H9 (cell line): ENCODE results near the gene STX8. TPM values are rescaled to one million over a fixed set of nuclear protein-coding genes. Genes with fewer than 3 reads are reported as not detected.

Experiments used
- DNase-seq: peaks from one replicate; pipeline ENCODE4 v3.0.0-alpha.2; 2017
- H2AFZ ChIP-seq: one replicate; pipeline ENCODE4 v1.6.1; 2013; ENCODE audit warnings: mild to moderate bottlenecking, low read length, control low read depth, moderate library complexity
- H2AK5ac ChIP-seq: 2 replicates; pipeline ENCODE4 v1.6.1; 2013; ENCODE audit warnings: low read length, control low read depth, mixed read lengths; ENCODE audit not compliant: insufficient read length
- H2BK120ac ChIP-seq: one replicate; pipeline ENCODE4 v1.6.1; 2013; ENCODE audit warnings: low read depth, mild to moderate bottlenecking, low read length, control low read depth, inconsistent platforms; ENCODE audit not compliant: poor library complexity, severe bottlenecking
- H2BK12ac ChIP-seq: 2 replicates; pipeline ENCODE4 v1.6.1; 2013; ENCODE audit warnings: low read length, control low read depth, mixed read lengths, low read depth; ENCODE audit not compliant: insufficient read length
- H2BK15ac ChIP-seq: 2 replicates; pipeline ENCODE4 v1.6.1; 2013; ENCODE audit warnings: low read depth, low read length, control low read depth
- H2BK20ac ChIP-seq: one replicate; pipeline ENCODE4 v1.6.1; 2013; ENCODE audit warnings: low read depth, mild to moderate bottlenecking, low read length, control low read depth, inconsistent platforms; ENCODE audit not compliant: poor library complexity, severe bottlenecking
- H2BK5ac ChIP-seq: 2 replicates; pipeline ENCODE4 v1.6.1; 2013; ENCODE audit warnings: low read length, control low read depth, mixed read lengths; ENCODE audit not compliant: insufficient read length
- H3K14ac ChIP-seq: 2 replicates; pipeline ENCODE4 v1.6.1; 2013; ENCODE audit warnings: low read length, control low read depth; ENCODE audit not compliant: insufficient read depth
- H3K18ac ChIP-seq: 2 replicates; pipeline ENCODE4 v1.6.1; 2013; ENCODE audit warnings: low read depth, mild to moderate bottlenecking, mixed read lengths, low read length, control low read depth; ENCODE audit not compliant: insufficient read length
- H3K23ac ChIP-seq: 2 replicates; pipeline ENCODE4 v1.6.1; 2013; ENCODE audit warnings: low read length, control low read depth, mixed read lengths, low read depth; ENCODE audit not compliant: insufficient read length
- H3K23me2 ChIP-seq: 2 replicates; pipeline ENCODE4 v1.6.1; 2013; ENCODE audit warnings: low read depth, mild to moderate bottlenecking, mixed read lengths, low read length, control low read depth; ENCODE audit not compliant: insufficient read length, poor library complexity, severe bottlenecking
- H3K27ac ChIP-seq: 2 replicates; pipeline ENCODE4 v1.5.1; 2013; ENCODE audit warnings: low read length, control low read depth, mixed read lengths, low read depth; ENCODE audit not compliant: insufficient read length
- H3K27me3 ChIP-seq: 2 replicates; pipeline ENCODE4 v1.6.1; 2013; ENCODE audit warnings: low read length, control low read depth, inconsistent platforms; ENCODE audit not compliant: insufficient read depth
- H3K4ac ChIP-seq: 2 replicates; pipeline ENCODE4 v1.6.1; 2013; ENCODE audit warnings: low read depth, mild to moderate bottlenecking, control low read depth, inconsistent platforms, low read length, moderate library complexity
- H3K4me1 ChIP-seq: 2 replicates; pipeline ENCODE4 v1.6.1; 2013; ENCODE audit warnings: low read length, control low read depth, inconsistent platforms; ENCODE audit not compliant: insufficient read depth
- H3K4me2 ChIP-seq: 2 replicates; pipeline ENCODE4 v1.6.1; 2013; ENCODE audit warnings: low read length, control low read depth, mixed read lengths; ENCODE audit not compliant: insufficient read length, insufficient read depth
- H3K56ac ChIP-seq: 2 replicates; pipeline ENCODE4 v1.6.1; 2013; ENCODE audit warnings: low read depth, mild to moderate bottlenecking, mixed read lengths, low read length, control low read depth; ENCODE audit not compliant: insufficient read length
- H3K79me1 ChIP-seq: 2 replicates; pipeline ENCODE4 v1.6.1; 2013; ENCODE audit warnings: low read depth, mild to moderate bottlenecking, moderate library complexity, low read length, control low read depth, inconsistent platforms; ENCODE audit not compliant: insufficient read depth, poor library complexity, severe bottlenecking
- H3K79me2 ChIP-seq: 2 replicates; pipeline ENCODE4 v1.6.1; 2013; ENCODE audit warnings: low read length, control low read depth, inconsistent platforms; ENCODE audit not compliant: insufficient read depth
- H3K9ac ChIP-seq: 2 replicates; pipeline ENCODE4 v1.6.1; 2013; ENCODE audit warnings: low read length, control low read depth, mixed read lengths; ENCODE audit not compliant: insufficient read length; ENCODE audit errors: extremely low read depth
- H3K9me3 ChIP-seq: one replicate; pipeline ENCODE4 v1.6.1; 2013; ENCODE audit warnings: low read depth, low read length, inconsistent platforms; ENCODE audit not compliant: control insufficient read depth
- H3T11ph ChIP-seq: one replicate; pipeline ENCODE4 v1.6.1; 2013; ENCODE audit warnings: mild to moderate bottlenecking, low read length, control low read depth, inconsistent platforms
- H4K20me1 ChIP-seq: one replicate; pipeline ENCODE4 v1.6.1; 2013; ENCODE audit not compliant: control insufficient read depth, insufficient read length, insufficient read depth
- H4K5ac ChIP-seq: 2 replicates; pipeline ENCODE4 v1.6.1; 2013; ENCODE audit warnings: low read depth, mild to moderate bottlenecking, mixed read lengths, low read length, control low read depth; ENCODE audit not compliant: insufficient read length
- H4K8ac ChIP-seq: replicated peaks from 2 replicates; pipeline ENCODE4 v1.6.1; 2013; ENCODE audit warnings: low read length, control low read depth, mixed read lengths, low read depth; ENCODE audit not compliant: insufficient read length
- H4K91ac ChIP-seq: 2 replicates; pipeline ENCODE4 v1.6.1; 2013; ENCODE audit warnings: low read depth, mild to moderate bottlenecking, moderate library complexity, mixed read lengths, low read length, control low read depth; ENCODE audit not compliant: insufficient read length
- H3K27ac Mint-ChIP-seq, 3 experiments: 2 replicates in 2 of 3; 3 replicates in 1 of 3; pipeline ENCODE4 v1.8.0; 2020 to 2021; ENCODE audit warnings: mixed read lengths in 3 of 3, mild to moderate bottlenecking in 1 of 3, moderate library complexity in 1 of 3
- H3K27me3 Mint-ChIP-seq: 2 replicates; pipeline ENCODE4 v1.8.0; 2021; ENCODE audit warnings: low read depth, mild to moderate bottlenecking, moderate library complexity, mixed read lengths
- H3K36me3 Mint-ChIP-seq, 3 experiments: 2 replicates in 2 of 3; 3 replicates in 1 of 3; pipeline ENCODE4 v1.8.0; 2020 to 2021; ENCODE audit warnings: low read depth in 3 of 3, mixed read lengths in 3 of 3; ENCODE audit not compliant: insufficient read depth in 1 of 3
- H3K4me1 Mint-ChIP-seq, 2 experiments: 2 replicates each; pipeline ENCODE4 v1.8.0; 2020; ENCODE audit warnings: mixed read lengths in 2 of 2
- H3K4me3 Mint-ChIP-seq, 2 experiments: 2 replicates in 1 of 2; 3 replicates in 1 of 2; pipeline ENCODE4 v1.8.0; 2020 to 2021; ENCODE audit warnings: mild to moderate bottlenecking in 2 of 2, mixed read lengths in 2 of 2, moderate library complexity in 1 of 2
- H3K9me3 Mint-ChIP-seq, 2 experiments: 2 replicates in 1 of 2; 3 replicates in 1 of 2; pipeline ENCODE4 v1.8.0; 2020; ENCODE audit warnings: mild to moderate bottlenecking in 2 of 2, mixed read lengths in 2 of 2, moderate library complexity in 1 of 2
- CTCF ChIP-seq: fragments of 200-600 bp; sonication (generic); conservative IDR thresholded peaks from 3 replicates; pipeline ENCODE4 v1.8.0; 2021; ENCODE audit warnings: antibody characterized with exemption, mild to moderate bottlenecking
- WGBS: extraction: QIAGEN DNeasy Blood & Tissue Kit; methylation state at CpG from one replicate; pipeline ENCODE4 v1.1.7; 2013; ENCODE audit warnings: missing lambda C conversion rate, low lambda C conversion rate, mixed read lengths; ENCODE audit not compliant: insufficient read length; ENCODE audit errors: extremely low coverage; 5-methylcytosine and 5-hydroxymethylcytosine counted together
- total RNA-seq: library from RNA; stranded (reverse); gene quantifications from 2 replicates; pipeline ENCODE4 v1.2.1, GENCODE V29; 2021

Gene STX8
- total RNA-seq, 1 experiment from 2014 or later: 55.1 TPM

GRCh38 chr17:9615486-9615885, 39.9 kb upstream of the STX8 start:
- Histone ChIP-seq H3K79me1 (no peaks in the 10 kb centered on the region), H3K23ac (no peak overlapping the region), H3K9ac (no peak overlapping the region), H4K91ac (no peak overlapping the region), H3K23me2 (no peaks in the 10 kb centered on the region), H3K9me3 (no peaks in the 10 kb centered on the region), H3K4me1 (no peaks in the 10 kb centered on the region), H3K79me2 (no peaks in the 10 kb centered on the region), H3K56ac (no peak overlapping the region), H3K4me2 (no peak overlapping the region), H2BK5ac (no peak overlapping the region), H3K4ac (no peak overlapping the region), H2BK15ac (no peak overlapping the region), H2BK12ac (no peak overlapping the region), H2AK5ac (no peak overlapping the region), H2BK20ac (no peak overlapping the region), H3T11ph (no peak overlapping the region), H2AFZ (no peak overlapping the region), H3K27ac (no peak overlapping the region), H4K5ac (no peak overlapping the region), H4K8ac (no peak overlapping the region), H4K20me1 (no peaks in the 10 kb centered on the region), H3K18ac (no peak overlapping the region), H2BK120ac (no peak overlapping the region), H3K14ac (no peak overlapping the region), H3K27me3 (no peaks in the 10 kb centered on the region)
- Mint-ChIP-seq H3K27me3 (peaks cover 5% of the 10 kb centered on the region; the same call in 1 of the 2 replicates), H3K36me3 (no peaks in the 10 kb centered on the region), H3K9me3 (no peaks in the 10 kb centered on the region; a peak in 1 of 5 replicates), H3K27ac (no peak overlapping the region), H3K4me3 (no peak overlapping the region), H3K4me1 (no peaks in the 10 kb centered on the region)
- no CpG with 5 or more reads among the region's 2 CpGs for WGBS
- TF ChIP-seq CTCF: no peak
- DNase-seq: no peak
